ENCODE results near the gene H2BK1.

Gene H2BK1

GRCh38 chr7:151175047-151175792 is 35.1 kb downstream of the H2BK1 start:
- DNase-seq: no peak

GRCh38 chr7:151174246-151175046 is 35.8 kb downstream of the H2BK1 start:
- DNase-seq: no peak

GRCh38 chr7:151173386-151174245 is 36.7 kb downstream of the H2BK1 start:
- DNase-seq: no peak

GRCh38 chr7:151172273-151173141 is 37.8 kb downstream of the H2BK1 start:
- DNase-seq: peak; percentile 27

- no peak for DNase-seq
Measured at GRCh38 chr7:151168787-151169162, 41.5 kb downstream of the H2BK1 start.

- DNase-seq: no peak
Measured at GRCh38 chr7:151168003-151168786, 42.1 kb downstream of the H2BK1 start.

GRCh38 chr7:151167197-151167961 is 42.9 kb downstream of the H2BK1 start, which contains the start of gene GBX1:
Gene GBX1, minus strand, starts transcription at chr7:151167694. Its CDS starts 146 bp downstream, at chr7:151167548.
- no peak for DNase-seq

- DNase-seq: no peak
Measured at GRCh38 chr7:151166629-151167196, 43.6 kb downstream of the H2BK1 start.

GRCh38 chr7:151161757-151162156 is 48.5 kb downstream of the H2BK1 start:
- DNase-seq: no peak
